GM19099 (cell line): Measurements from ENCODE around the gene C4orf54.

Source experiments
- POLR2A ChIP-seq: IDR thresholded peaks from 3 replicates; pipeline ENCODE4 v1.6.1; 2011; ENCODE audit warnings: low read depth; ENCODE audit not compliant: insufficient read length; ENCODE audit errors: extremely low read depth

C4orf54 gene

GRCh38 chr4:99642725-99643489 lies 14.7 kb downstream of the C4orf54 start:
- TF ChIP-seq POLR2A = no peak

GRCh38 chr4:99640676-99641075 lies 17.0 kb downstream of the C4orf54 start:
- TF ChIP-seq POLR2A = no peak

DNA sequence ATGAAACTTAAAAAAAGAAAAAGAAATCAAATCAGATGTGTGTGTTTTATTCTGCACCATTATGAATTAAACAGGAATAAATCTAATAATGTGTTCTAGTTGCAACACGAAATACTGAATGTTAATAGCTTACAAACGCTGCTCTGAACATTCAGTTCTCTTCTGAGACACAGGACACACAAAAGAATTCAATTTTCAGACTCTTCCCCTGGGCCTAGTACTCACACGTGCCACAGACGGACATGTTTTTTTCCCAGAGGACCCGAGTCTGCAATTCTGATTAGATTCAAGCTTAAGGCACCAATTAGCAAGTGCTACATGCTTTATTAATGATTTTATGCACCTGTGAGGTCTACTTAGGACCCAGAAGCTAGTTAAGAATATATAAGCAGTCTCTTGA lies 20.5 kb downstream of the C4orf54 start:
- no peak for TF ChIP-seq POLR2A

- no peak for TF ChIP-seq POLR2A
These were observed 21.2 kb downstream of the C4orf54 start for GRCh38 chr4:99636422-99636821.

DNA sequence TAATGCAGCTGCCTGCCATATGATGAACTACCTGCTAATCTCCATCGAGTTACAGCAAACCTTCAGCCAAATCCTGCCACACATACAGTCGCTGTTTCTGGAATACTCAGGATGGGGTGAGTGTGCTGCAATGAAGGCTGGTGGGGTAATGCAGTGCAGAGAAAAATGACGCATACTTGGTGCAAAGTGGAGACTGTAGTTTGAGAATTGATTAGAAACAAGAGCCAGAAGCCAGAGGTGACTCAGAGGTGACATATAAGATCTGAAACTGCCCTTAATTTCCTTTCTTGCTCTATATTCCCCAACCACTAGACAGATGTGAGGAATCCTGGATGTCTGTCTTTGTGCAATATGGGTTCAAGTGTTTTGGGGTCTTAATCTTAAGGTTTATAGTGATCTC lies 22.0 kb downstream of the C4orf54 start:
- TF ChIP-seq POLR2A = no peak

- TF ChIP-seq POLR2A = no peak
These were observed 22.8 kb downstream of the C4orf54 start for GRCh38 chr4:99634742-99635360.

- no peak for TF ChIP-seq POLR2A
These were observed 23.9 kb downstream of the C4orf54 start for GRCh38 chr4:99633772-99634171.

DNA sequence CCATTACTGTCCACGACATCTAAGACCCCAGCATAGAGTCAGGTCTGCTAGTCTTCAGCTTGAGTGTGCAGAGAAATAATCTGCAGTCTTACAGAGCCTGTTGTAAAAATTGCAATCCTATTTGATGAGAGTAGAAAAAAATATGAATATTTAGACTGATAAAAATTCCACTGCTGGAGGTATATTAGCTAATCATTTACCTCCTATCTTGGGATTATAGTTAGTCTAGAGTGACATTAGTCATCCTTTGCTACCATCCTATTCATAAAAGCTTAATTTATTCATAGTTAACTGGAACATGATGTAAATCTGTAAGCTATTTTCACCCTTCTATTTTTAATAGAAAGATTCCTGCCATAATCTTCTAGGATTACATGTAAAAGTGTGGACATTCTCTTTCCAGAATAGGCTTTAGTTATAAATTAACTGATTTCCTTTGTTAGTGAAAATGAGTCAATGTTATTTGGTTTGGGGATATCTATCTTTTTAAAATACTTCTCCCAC lies 26.7 kb downstream of the C4orf54 start:
- no peak for TF ChIP-seq POLR2A

DNA sequence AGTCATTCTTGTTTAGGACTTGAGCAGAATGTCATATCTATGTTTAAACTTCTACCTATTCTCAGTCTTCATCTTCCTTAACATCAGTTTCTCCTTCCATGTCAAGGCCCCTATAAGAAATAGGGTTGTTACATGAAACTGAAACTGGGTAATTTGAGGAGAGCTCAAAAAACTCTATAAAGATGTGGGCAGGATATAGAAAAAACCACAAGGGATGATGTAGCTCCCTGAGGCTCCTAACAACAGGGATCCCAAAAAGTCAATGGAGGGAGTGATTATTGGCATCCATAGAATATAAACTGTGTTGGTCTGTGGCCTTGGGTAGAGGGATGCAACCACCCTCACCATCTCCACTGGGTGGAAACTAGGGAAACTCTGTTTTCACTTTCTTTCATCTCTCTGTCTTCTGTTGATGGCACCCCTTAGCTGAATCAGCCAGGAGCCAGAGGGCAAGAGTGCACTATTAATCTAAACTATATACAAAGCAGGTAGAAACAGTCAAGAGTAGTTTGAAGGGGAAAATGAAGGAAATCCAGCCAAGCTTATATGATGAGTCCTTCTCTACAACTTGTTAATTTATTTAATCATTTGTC lies 27.6 kb downstream of the C4orf54 start:
- TF ChIP-seq POLR2A = no peak

DNA sequence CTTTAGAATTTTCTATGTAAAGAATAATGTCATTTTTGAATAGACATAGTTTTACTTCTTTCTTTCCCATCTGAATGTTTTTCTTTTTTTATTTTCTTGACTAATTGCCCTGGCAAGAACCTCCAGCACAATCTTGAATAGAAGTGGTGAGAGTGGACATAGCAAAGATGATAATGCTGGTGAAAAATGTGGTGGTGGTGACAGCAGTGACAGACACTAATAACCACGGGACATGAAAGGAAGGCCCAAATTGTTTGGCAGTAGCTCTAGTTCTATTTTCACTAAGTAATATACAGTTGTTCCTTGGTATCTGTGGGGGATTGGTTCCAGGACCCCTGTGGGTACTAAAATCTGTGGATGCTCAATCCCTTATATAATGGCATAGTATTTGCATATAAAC lies 29.6 kb downstream of the C4orf54 start:
- TF ChIP-seq POLR2A = no peak

GRCh38 chr4:99625369-99625768 lies 32.3 kb downstream of the C4orf54 start:
- TF ChIP-seq POLR2A = no peak

GRCh38 chr4:99624141-99624719 lies 33.4 kb downstream of the C4orf54 start:
- TF ChIP-seq POLR2A = no peak

GRCh38 chr4:99622341-99622740 lies 35.3 kb downstream of the C4orf54 start:
- no peak for TF ChIP-seq POLR2A

DNA sequence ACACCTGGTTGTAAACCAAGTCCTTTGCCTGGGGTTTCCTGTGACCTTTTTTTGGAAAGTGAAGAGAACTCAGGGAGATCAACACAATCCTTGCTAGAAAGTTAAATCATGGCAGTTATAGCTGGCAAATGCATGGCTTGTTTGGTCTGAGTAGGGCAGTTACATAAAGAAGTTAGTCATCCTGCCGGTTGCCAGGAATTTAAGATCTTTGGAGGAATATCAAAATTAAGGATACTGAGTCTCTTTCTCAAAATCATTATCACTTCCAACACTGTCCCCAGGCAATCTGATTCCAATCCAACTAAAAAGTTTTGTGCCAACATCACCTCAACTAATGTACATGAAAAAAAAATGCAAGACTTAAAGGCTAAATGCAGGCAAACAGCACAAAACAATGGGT lies 40.3 kb downstream of the C4orf54 start:
- no peak for TF ChIP-seq POLR2A

DNA sequence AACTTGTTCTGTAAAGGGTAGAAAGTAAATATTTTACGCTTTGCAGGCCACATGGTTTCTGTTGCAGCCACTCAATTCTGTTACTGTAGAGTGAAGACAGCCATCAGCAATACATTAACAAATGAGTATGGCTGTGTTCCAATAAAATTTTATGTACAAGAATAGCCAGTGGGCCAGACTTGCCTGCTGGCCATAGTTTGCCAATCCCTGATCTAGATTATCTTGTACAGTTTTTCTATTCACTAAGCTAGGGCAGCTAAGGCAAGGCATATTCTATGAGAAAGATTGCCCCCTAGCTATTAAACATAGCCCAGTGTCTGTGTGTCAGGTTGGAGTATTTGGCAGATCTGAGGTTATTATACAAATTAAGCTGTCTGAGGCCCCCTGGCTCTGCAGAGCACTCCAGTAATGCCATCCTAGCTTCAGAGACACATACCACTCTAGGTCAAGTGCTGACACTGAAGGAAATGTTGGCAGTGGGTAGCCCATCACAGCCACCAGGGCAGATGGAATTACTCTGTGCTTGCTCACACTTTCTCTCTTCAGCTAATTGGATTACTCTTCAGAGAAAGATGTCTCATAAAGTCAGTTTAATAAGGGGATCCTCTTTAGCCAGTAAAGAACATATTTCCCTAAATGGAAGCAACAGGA lies 42.3 kb downstream of the C4orf54 start:
- TF ChIP-seq POLR2A = no peak
